ENCODE results near the gene LTB4R.

GRCh38 chr14:24356208-24356607, 44.9 kb downstream of the LTB4R start:
- no peak for TF ChIP-seq CTCF (IDR thresholded peaks at IDR 0.05; ENCODE audit: low read depth, low read length)
- no peak for TF ChIP-seq EZH2phosphoT487 (IDR thresholded peaks at IDR 0.05; ENCODE audit: low read depth)

Measured in OCI-LY3 (cell line).